ENCODE measurements around the gene CLEC12A. TPM values are rescaled to one million over a fixed set of nuclear protein-coding genes. Genes with fewer than 3 reads are reported as not detected.

CLEC12A gene
- total RNA-seq, 4 donors from 2014 or later, result 0.41 to 1.6 TPM; not detected in 2

DNA sequence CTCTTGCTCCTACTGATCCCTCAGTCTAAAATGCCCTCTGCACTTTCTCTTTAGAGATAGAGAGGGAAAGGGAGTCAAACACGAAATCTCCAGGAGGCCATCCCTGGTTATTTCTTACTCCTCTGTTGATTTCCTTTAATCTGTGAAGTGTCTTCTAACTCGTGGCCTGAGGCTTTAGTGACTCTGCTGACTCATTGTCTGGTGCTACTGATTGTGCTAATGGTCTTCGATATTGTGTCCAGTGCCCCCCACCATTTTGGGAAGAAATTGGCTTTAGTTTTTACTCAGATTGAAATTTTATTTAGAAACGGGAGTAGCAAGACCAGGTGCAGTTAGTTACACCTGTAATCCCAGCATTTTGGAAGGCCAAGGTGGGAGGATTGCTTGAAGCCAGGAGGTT lies 60.1 kb downstream of the CLEC12A start:
- Histone ChIP-seq H3K27ac (no peak overlapping the region), H3K4me1 (no peaks in the 10 kb centered on the region), H3K9me3 (no peaks in the 10 kb centered on the region), H3K4me3 (no peak overlapping the region), H3K36me3 (no peaks in the 10 kb centered on the region), H3K27me3 (no peaks in the 10 kb centered on the region)
- intact Hi-C loops (cut with DNase I; ENCODE audit: low total_unique reads), result no loop called here
- no peak for DNase-seq
- no peak for TF ChIP-seq POLR2A (IDR thresholded peaks at IDR 0.05)
- TF ChIP-seq, protein P1, sequence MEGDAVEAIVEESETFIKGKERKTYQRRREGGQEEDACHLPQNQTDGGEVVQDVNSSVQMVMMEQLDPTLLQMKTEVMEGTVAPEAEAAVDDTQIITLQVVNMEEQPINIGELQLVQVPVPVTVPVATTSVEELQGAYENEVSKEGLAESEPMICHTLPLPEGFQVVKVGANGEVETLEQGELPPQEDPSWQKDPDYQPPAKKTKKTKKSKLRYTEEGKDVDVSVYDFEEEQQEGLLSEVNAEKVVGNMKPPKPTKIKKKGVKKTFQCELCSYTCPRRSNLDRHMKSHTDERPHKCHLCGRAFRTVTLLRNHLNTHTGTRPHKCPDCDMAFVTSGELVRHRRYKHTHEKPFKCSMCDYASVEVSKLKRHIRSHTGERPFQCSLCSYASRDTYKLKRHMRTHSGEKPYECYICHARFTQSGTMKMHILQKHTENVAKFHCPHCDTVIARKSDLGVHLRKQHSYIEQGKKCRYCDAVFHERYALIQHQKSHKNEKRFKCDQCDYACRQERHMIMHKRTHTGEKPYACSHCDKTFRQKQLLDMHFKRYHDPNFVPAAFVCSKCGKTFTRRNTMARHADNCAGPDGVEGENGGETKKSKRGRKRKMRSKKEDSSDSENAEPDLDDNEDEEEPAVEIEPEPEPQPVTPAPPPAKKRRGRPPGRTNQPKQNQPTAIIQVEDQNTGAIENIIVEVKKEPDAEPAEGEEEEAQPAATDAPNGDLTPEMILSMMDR (IDR thresholded peaks at IDR 0.05), result no peak

DNA sequence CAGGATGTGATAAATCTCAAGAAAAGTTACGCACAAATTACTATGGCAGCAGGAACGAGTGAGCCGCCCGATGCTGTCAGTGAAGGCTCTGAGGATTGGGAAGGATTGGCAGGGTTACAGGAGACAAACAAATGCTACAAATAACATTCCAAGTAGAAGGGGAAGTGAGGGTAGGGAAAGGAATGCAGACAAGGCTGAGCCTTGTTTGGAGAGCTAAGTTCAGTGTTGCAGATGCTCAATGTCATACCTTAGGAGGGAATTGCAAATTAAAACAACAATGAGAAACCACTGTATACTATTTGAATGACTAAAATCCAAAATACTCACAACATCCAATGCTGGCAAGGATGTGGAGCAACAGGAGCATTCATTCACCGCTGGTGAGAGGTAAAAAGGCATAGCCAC lies 60.6 kb downstream of the CLEC12A start:
- H3K4me1 ChIP-seq, result no peaks in the 10 kb centered on the region
- no peak overlapping the region for H3K4me3 ChIP-seq
- intact Hi-C loops (cut with DNase I; ENCODE audit: low total_unique reads), result no loop called here
- H3K27me3 ChIP-seq, result no peaks in the 10 kb centered on the region
- H3K27ac ChIP-seq, result no peak overlapping the region
- no peaks in the 10 kb centered on the region for H3K9me3 ChIP-seq
- TF ChIP-seq, protein P1 (IDR thresholded peaks at IDR 0.05), result no peak
- no peak for TF ChIP-seq POLR2A (IDR thresholded peaks at IDR 0.05)
- no peaks in the 10 kb centered on the region for H3K36me3 ChIP-seq
- DNase-seq, result no peak

DNA sequence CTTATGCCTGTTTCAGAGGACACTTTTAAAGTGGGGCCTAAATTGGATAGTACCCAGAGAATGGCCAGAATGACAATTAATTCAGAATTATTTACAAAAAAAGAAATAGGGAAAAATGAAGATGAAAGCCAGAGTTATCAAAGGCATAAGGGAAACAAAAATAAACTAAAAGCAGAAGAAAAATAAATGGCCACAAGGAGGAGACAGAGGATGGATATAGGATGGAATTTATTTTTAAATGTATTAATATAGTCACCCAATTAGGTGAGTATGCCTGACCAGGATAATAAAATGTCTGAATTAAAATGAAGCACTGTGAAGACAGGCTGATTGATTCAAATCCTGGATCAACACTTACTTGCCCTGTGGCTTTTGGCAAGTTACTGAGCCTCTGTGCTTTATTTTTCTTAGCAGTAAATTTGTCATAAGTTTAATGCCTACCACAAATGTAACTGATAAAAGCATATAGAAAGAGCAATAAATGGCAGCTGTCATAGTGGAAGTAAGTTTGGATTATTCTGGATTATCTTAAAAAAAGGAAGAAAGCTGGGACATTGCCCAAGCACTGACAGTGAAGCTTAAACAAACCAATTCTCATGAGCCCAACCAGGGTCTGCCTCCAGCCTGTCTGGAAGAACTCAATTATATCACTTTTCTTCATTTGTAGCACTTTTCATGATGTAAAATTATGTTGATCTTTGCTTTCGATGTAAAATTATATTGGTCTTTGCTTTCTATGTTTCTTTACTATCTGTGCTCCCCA lies 62.8 kb downstream of the CLEC12A start:
- TF ChIP-seq POLR2A (IDR thresholded peaks at IDR 0.05), result no peak
- TF ChIP-seq, protein P1 (IDR thresholded peaks at IDR 0.05), result peak in 3 of 4 experiments; percentile 14 to 24 (median 15)
- H3K27me3 ChIP-seq, result no peaks in the 10 kb centered on the region
- no peaks in the 10 kb centered on the region for H3K4me1 ChIP-seq
- intact Hi-C loops (cut with DNase I; ENCODE audit: low total_unique reads), result no loop called here
- no peak for DNase-seq
- no peaks in the 10 kb centered on the region for H3K9me3 ChIP-seq
- no peak overlapping the region for H3K4me3 ChIP-seq
- no peaks in the 10 kb centered on the region for H3K36me3 ChIP-seq
- H3K27ac ChIP-seq, result no peak overlapping the region

Other genes with a start within 250 kb of the CLEC12A start
- 1 to 10 TPM in 1 of 4 donors, not detected in 3; 1.9 TPM for gene CLECL1, start 238.3 kb upstream of the CLEC12A start, total RNA-seq
- gene CD69, start 210.5 kb upstream of the CLEC12A start, total RNA-seq, result 10 to 100 TPM in 1 of 4 donors, 1 to 10 TPM in 2, under 1 TPM in 1; 0.88 to 10.2 (median 2.9) TPM
- gene KLRF1, start 143.9 kb upstream of the CLEC12A start, total RNA-seq, result 1 to 10 TPM in 1 of 4 donors, under 1 TPM in 1, not detected in 2; 0.35 to 1.5 TPM
- 10 to 100 TPM in 3 of 4 donors, 1 to 10 TPM in 1; 9.7 to 28.4 (median 22.6) TPM for gene CLEC2B, start 102.1 kb upstream of the CLEC12A start, total RNA-seq
- gene KLRF2, start 89.9 kb upstream of the CLEC12A start, total RNA-seq, result not detected
- gene CLEC2A, start 39.0 kb upstream of the CLEC12A start, total RNA-seq, result not detected
- gene CLEC1B, start 27.7 kb downstream of the CLEC12A start, total RNA-seq, result under 1 TPM in 1 of 4 donors, not detected in 3; 0.35 TPM
- not detected for gene CLEC12B, start 39.2 kb downstream of the CLEC12A start, total RNA-seq
- under 1 TPM in 1 of 4 donors, not detected in 3; 0.90 TPM for gene CLEC9A, start 59.3 kb downstream of the CLEC12A start, total RNA-seq
- 10 to 100 TPM in 2 of 4 donors, 1 to 10 TPM in 2; 2.6 to 22.6 (median 13.8) TPM for gene CLEC1A, start 127.6 kb downstream of the CLEC12A start, total RNA-seq
- 10 to 100 TPM in 1 of 4 donors, 1 to 10 TPM in 3; 2.8 to 14.4 (median 4.7) TPM for gene CLEC7A, start 158.8 kb downstream of the CLEC12A start, total RNA-seq
- under 1 TPM in 1 of 4 donors, not detected in 3; 0.41 TPM for gene OLR1, start 200.7 kb downstream of the CLEC12A start, total RNA-seq
- gene TMEM52B, start 207.6 kb downstream of the CLEC12A start, total RNA-seq, result not detected
- 100 to 1,000 TPM in 1 of 4 donors, 10 to 100 TPM in 3; 42.9 to 216 (median 62.7) TPM for gene GABARAPL1, start 241.5 kb downstream of the CLEC12A start, total RNA-seq

Data from uterus (tissue), 4 donors.